Measurements from ENCODE around the gene PPP1R15A.

GRCh38 chr19:48877855-48878195 lies 5.6 kb downstream of the PPP1R15A start:
- no peak for TF ChIP-seq CTCF (IDR thresholded peaks at IDR 0.05; ENCODE audit: insufficient read depth, low read length, poor library complexity, severe bottlenecking)
- no peak for TF ChIP-seq EZH2phosphoT487 (conservative IDR thresholded peaks at IDR 0.05; ENCODE audit: low read length)
